Measurements from ENCODE around the gene GNB1L. TPM values are rescaled to one million over a fixed set of nuclear protein-coding genes. Genes with fewer than 3 reads are reported as not detected.
"Not testable (repeated sequence)": the region's sequence is repeated elsewhere in the genome, so short reads cannot be mapped to it uniquely, and the experiment has no call there.

The GNB1L gene
- total RNA-seq, 2 experiments from 2014 or later: 8.8 to 9.8 TPM

DNA sequence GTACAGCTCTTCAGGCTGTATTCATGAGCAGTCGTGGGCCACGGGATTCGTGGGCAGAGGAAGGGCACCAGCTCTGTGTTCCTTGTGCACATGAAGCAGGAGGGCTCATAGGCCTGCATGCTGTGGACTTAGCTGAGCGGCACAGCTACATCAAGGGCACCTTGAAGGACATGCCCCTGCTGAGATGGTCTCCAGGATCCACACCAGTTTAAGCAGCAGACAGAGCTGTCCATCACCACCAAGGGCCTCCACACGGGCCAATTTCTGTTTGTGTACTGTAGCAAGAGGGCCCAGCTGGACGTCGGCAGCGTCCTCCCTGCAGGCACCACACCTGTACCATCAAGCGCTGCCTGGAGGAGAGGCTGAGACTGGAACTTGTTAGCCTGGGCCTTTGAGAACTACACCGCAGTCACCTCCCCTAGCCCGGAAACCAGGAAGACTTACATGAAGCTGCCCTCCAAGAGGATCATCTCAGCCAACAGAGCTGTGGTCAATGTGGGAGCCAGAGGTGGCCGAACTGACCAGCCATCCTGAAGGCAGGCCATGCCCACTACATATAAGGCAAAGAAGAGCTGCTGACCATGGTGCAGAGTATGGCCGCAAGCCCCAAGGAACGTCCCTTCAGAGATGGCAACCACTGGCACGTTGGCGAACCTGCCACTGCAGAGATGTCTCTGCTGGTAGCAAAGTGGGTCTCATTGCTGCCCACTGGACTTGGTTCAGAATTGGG is 32.7 kb upstream of the GNB1L start:
- DNase-seq: no peak
- CTCF ChIA-PET: interaction anchor here (0.6 to 3.4 kb wide), 3 partner anchors 131 to 710 kb away, joined by 3 to 14 read pairs (median 4); no protein-coding TSS in a partner anchor
- Mint-ChIP-seq H3K27ac (peak overlapping the region; percentile 75), H3K4me1 (ENCODE audit: low read depth) (peaks cover 65% of the 10 kb centered on the region), H3K27me3 (ENCODE audit: low read depth) (no peaks in the 10 kb centered on the region), H3K4me3 (peak overlapping the region; percentile 0), H3K36me3 (ENCODE audit: low read depth) (no peaks in the 10 kb centered on the region), H3K9me3 (no peaks in the 10 kb centered on the region)
- intact Hi-C loops (cut with micrococcal nuclease): loop anchor here (1.0 to 2.0 kb wide), 2 partner anchors 32 to 59 kb away; no protein-coding TSS in a partner anchor

GRCh38 chr22:19886605-19887255 is 32.1 kb upstream of the GNB1L start:
- intact Hi-C loops (cut with micrococcal nuclease): loop anchor here (1.0 to 2.0 kb wide), 2 partner anchors 31 to 60 kb away; no protein-coding TSS in a partner anchor
- peak overlapping the region; percentile 0 for H3K4me3 Mint-ChIP-seq
- H3K36me3 Mint-ChIP-seq (ENCODE audit: low read depth): no peaks in the 10 kb centered on the region
- H3K4me1 Mint-ChIP-seq (ENCODE audit: low read depth): peaks cover 58% of the 10 kb centered on the region
- CTCF ChIA-PET: interaction anchor here (0.6 to 3.4 kb wide), 4 partner anchors 24 to 709 kb away, joined by 3 to 14 read pairs (median 8); no protein-coding TSS in a partner anchor
- peak; percentile 70 for DNase-seq
- H3K27ac Mint-ChIP-seq: peak overlapping the region; percentile 75
- H3K9me3 Mint-ChIP-seq: no peaks in the 10 kb centered on the region
- H3K27me3 Mint-ChIP-seq (ENCODE audit: low read depth): no peaks in the 10 kb centered on the region

DNA sequence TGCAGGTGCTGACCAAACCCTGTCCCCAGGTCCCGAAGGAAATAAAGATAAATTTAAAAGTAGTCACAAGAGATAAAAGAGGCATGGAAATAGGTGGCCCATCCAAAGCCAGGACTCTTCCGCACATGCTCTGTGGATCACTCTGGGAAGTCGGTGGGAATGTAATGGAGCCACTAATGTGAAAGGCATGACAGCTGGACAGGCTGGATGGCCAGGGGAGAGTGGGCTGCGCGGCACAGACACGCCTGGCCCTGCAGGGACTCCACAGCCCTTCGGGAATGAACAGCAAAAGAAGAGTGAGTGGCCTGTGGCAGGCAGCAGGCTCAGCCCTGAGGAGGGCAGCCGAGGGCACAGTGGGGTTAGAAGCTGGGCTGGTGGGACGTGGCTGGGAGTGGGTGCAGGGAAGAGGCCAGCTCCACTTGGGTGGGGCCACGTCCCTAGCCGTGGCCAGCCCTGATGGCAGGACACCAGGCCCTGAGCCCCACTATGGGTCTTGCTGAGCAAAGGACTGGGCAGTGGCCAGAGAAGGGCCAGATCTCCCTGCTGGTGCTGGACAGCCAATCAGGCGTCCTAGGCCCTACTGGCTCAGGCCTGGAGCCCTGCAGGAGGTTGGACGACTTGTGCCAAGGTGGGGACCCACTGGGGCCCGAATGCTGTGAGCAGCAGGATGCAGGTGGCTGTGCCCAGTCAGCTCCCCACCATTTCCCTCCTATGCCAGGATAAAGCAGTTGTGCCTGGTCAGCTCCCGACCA is 31.3 kb upstream of the GNB1L start:
- Mint-ChIP-seq H3K4me3 (peak overlapping the region; percentile 38), H3K27ac (peak overlapping the region; percentile 73), H3K36me3 (ENCODE audit: low read depth) (no peaks in the 10 kb centered on the region), H3K4me1 (ENCODE audit: low read depth) (peaks cover 51% of the 10 kb centered on the region), H3K9me3 (no peaks in the 10 kb centered on the region), H3K27me3 (ENCODE audit: low read depth) (no peaks in the 10 kb centered on the region)
- intact Hi-C loops (cut with micrococcal nuclease): loop anchor here (2.0 kb wide), 1 partner anchor 61 kb away; no protein-coding TSS in a partner anchor
- CTCF ChIA-PET: interaction anchor here (1.1 to 3.4 kb wide), 4 partner anchors 15 to 155 kb away, joined by 3 to 14 read pairs (median 8); no protein-coding TSS in a partner anchor
- no peak for DNase-seq

DNA sequence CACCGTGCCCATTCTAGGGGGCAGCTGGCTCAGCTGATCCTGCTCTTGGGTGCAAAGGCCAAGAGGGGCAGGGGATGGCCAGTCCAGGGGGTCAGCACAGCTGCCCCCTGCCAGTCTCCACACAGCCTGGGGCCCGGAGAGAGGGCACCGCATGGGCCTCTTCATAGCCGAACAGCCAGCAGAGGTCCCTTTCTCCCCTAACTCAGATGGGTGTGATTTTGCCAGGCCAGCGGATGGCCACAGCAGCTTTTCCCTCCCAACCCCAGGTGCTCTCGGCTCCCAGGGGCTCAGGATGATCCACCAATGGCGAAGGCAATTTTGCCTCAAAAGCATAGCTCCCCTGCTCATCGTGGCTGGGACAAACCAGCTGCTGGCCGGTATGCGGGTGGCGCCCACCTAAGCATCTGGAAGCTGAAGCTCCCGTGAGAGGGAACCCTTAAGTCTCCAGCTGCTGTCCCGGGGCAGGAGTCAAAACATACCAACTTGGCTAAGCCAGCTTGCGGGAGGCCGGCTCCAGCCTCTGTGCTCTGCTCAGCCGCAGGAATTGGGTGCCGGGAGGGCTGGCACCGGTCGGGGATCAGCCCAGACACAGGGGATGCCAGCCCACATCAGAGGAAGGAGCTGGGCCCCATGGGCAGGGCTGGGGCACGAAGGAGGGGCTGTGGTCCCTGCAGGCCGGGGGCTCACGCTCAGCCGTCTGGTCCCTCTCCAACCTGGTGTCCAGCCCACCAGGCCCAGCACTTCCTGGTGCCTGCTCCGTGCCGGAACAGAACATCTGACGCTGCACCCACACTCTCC is 30.5 kb upstream of the GNB1L start:
- intact Hi-C loops (cut with micrococcal nuclease): no loop called here
- Mint-ChIP-seq H3K27ac (peak overlapping the region; percentile 73), H3K4me1 (ENCODE audit: low read depth) (peaks cover 43% of the 10 kb centered on the region), H3K36me3 (ENCODE audit: low read depth) (peaks cover 2% of the 10 kb centered on the region), H3K4me3 (peak overlapping the region; percentile 38), H3K9me3 (no peaks in the 10 kb centered on the region), H3K27me3 (ENCODE audit: low read depth) (no peaks in the 10 kb centered on the region)
- CTCF ChIA-PET: interaction anchor here (0.5 to 3.4 kb wide), 4 partner anchors 14 to 155 kb away, joined by 3 to 14 read pairs (median 8); no protein-coding TSS in a partner anchor
- DNase-seq: no peak

DNA sequence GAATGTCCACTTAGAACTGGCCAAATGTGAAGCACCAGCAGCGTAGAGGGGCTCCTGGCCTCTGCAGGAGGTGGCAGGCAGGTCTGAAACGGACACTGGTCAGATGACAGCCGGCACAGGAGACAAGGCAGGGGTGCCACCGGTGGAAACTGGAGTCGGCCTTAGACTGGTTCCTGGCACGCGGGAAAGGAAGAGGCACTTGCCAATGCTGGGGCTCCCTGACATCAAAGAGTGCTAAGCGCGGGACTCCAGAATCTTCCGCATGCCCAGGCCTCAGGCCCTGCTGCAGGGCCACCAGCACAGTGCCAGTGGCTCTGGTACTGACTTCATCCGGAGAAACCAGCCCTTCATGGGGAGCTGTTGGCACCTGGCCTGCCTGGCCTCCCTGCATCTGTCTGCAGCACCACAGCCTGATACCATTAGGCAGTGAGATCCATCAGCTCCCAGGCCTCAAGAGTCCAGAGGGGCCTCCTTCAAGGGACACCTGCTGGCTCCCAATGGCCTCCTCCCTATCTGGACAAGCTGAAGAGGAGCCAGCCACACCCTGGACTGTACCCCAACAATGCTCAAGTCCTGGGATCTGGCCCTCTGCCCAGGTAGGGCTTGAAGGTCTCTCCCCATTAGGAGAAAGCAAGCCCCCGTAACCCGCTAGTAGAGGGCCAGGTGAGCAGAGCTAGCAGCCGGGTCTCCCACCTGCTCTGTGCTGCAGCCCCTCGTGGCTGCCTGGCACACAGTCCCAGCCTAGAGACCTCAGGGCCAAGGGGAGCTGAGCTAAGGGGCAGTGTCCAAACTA is 29.7 kb upstream of the GNB1L start:
- intact Hi-C loops (cut with micrococcal nuclease): no loop called here
- DNase-seq: no peak
- CTCF ChIA-PET: interaction anchor here (0.7 to 3.4 kb wide), 4 partner anchors 17 to 154 kb away, joined by 3 to 14 read pairs (median 8); no protein-coding TSS in a partner anchor
- Mint-ChIP-seq H3K4me3 (no peak overlapping the region), H3K27ac (no peak overlapping the region), H3K36me3 (ENCODE audit: low read depth) (peaks cover 2% of the 10 kb centered on the region), H3K9me3 (no peaks in the 10 kb centered on the region), H3K27me3 (ENCODE audit: low read depth) (no peaks in the 10 kb centered on the region), H3K4me1 (ENCODE audit: low read depth) (peaks cover 37% of the 10 kb centered on the region)

GRCh38 chr22:19883446-19883845 is 28.8 kb upstream of the GNB1L start:
- peaks cover 37% of the 10 kb centered on the region for H3K4me1 Mint-ChIP-seq (ENCODE audit: low read depth)
- intact Hi-C loops (cut with micrococcal nuclease); H3K4me3 Mint-ChIP-seq; H3K27ac Mint-ChIP-seq; H3K36me3 Mint-ChIP-seq (ENCODE audit: low read depth); H3K9me3 Mint-ChIP-seq; H3K27me3 Mint-ChIP-seq (ENCODE audit: low read depth); DNase-seq: not testable (repeated sequence)
- CTCF ChIA-PET: interaction anchor here (0.6 to 0.9 kb wide), 3 partner anchors 18 to 444 kb away, joined by 3 to 5 read pairs (median 4); no protein-coding TSS in a partner anchor

GRCh38 chr22:19882446-19883381 is 28.0 kb upstream of the GNB1L start:
- CTCF ChIA-PET: no interaction called here
- H3K4me3 Mint-ChIP-seq: no peak overlapping the region
- no peak overlapping the region for H3K27ac Mint-ChIP-seq
- H3K4me1 Mint-ChIP-seq (ENCODE audit: low read depth): peaks cover 31% of the 10 kb centered on the region
- peak; percentile 2 for DNase-seq
- intact Hi-C loops (cut with micrococcal nuclease): no loop called here
- no peaks in the 10 kb centered on the region for H3K9me3 Mint-ChIP-seq
- peaks cover 2% of the 10 kb centered on the region for H3K36me3 Mint-ChIP-seq (ENCODE audit: low read depth)
- H3K27me3 Mint-ChIP-seq (ENCODE audit: low read depth): no peaks in the 10 kb centered on the region

- peaks cover 16% of the 10 kb centered on the region for H3K4me1 Mint-ChIP-seq (ENCODE audit: low read depth)
- no peak overlapping the region for H3K4me3 Mint-ChIP-seq
- peak; percentile 1 for DNase-seq
- H3K36me3 Mint-ChIP-seq (ENCODE audit: low read depth): peaks cover 2% of the 10 kb centered on the region
- CTCF ChIA-PET: no interaction called here
- no peak overlapping the region for H3K27ac Mint-ChIP-seq
- no peaks in the 10 kb centered on the region for H3K9me3 Mint-ChIP-seq
- intact Hi-C loops (cut with micrococcal nuclease): no loop called here
- no peaks in the 10 kb centered on the region for H3K27me3 Mint-ChIP-seq (ENCODE audit: low read depth)
Measured at GRCh38 chr22:19880786-19881569, 26.3 kb upstream of the GNB1L start.

GRCh38 chr22:19879992-19880785 is 25.5 kb upstream of the GNB1L start:
- no peak overlapping the region for H3K4me3 Mint-ChIP-seq
- CTCF ChIA-PET: no interaction called here
- H3K9me3 Mint-ChIP-seq: no peaks in the 10 kb centered on the region
- peak; percentile 2 for DNase-seq
- H3K36me3 Mint-ChIP-seq (ENCODE audit: low read depth): peaks cover 2% of the 10 kb centered on the region
- H3K27ac Mint-ChIP-seq: no peak overlapping the region
- H3K27me3 Mint-ChIP-seq (ENCODE audit: low read depth): no peaks in the 10 kb centered on the region
- intact Hi-C loops (cut with micrococcal nuclease): no loop called here
- peaks cover 8% of the 10 kb centered on the region for H3K4me1 Mint-ChIP-seq (ENCODE audit: low read depth)
